Panc1 (cell line): Measurements from ENCODE around the gene TRIM16. TPM values are rescaled to one million over a fixed set of nuclear protein-coding genes. Genes with fewer than 3 reads are reported as not detected.
"Not testable (repeated sequence)": the region's sequence is repeated elsewhere in the genome, so short reads cannot be mapped to it uniquely, and the experiment has no call there.

ENCODE experiments used
- ATAC-seq: fragments of 200-7000 bp; cut with Tn5 transposase; 2 replicates; pipeline ENCODE4 v1.9.1; 2020; ENCODE audit warnings: mild to moderate bottlenecking, moderate library complexity
- BruUV-seq: library from RNA; stranded (reverse); fragments of 400-500 nt; replicated peaks from 2 replicates; lab custom pipeline; 2021; lab: Mats Ljungman, UMichigan
- CTCF ChIA-PET: fragments of 300-600 bp; sonication (Branson Sonifier 250); formaldehyde crosslinking; loops from one replicate; lab custom pipeline; 2022; ENCODE audit warnings: antibody characterized with exemption; lab: Charles Lee
- POLR2A ChIA-PET: fragments of 300-600 bp; sonication (Branson Sonifier 250); formaldehyde crosslinking; loops from one replicate; lab custom pipeline; 2022; ENCODE audit warnings: antibody characterized with exemption; lab: Charles Lee
- DNase-seq: peaks from one replicate; pipeline ENCODE4 v3.0.0-alpha.2; 2010; ENCODE audit warnings: low read depth, low spot score
- H3K27ac ChIP-seq: 2 replicates; pipeline ENCODE4 v1.5.1; 2011; ENCODE audit warnings: mild to moderate bottlenecking, low read length, inconsistent platforms
- H3K27me3 ChIP-seq: fragments of 200-500 bp; sonication (Bioruptor generic); 2 replicates; pipeline ENCODE4 v1.6.0; 2014; ENCODE audit warnings: low read length, inconsistent platforms; ENCODE audit not compliant: control insufficient read depth, insufficient read depth
- H3K36me3 ChIP-seq: fragments of 200-500 bp; sonication (Bioruptor generic); 2 replicates; pipeline ENCODE4 v1.5.1; 2014; ENCODE audit warnings: inconsistent platforms, mild to moderate bottlenecking, low read length, moderate library complexity; ENCODE audit not compliant: control insufficient read depth, insufficient read depth
- H3K4me1 ChIP-seq: 2 replicates; pipeline ENCODE4 v1.5.1; 2011; ENCODE audit warnings: inconsistent platforms, mild to moderate bottlenecking, low read length, moderate library complexity; ENCODE audit not compliant: control insufficient read depth, insufficient read depth
- H3K4me3 ChIP-seq, 2 experiments: 2 replicates each; pipeline ENCODE4 v1.5.1; 2011 to 2012; ENCODE audit warnings: low read depth in 2 of 2, low read length in 2 of 2, mild to moderate bottlenecking in 2 of 2, inconsistent platforms in 1 of 2, moderate library complexity in 1 of 2
- H3K9me3 ChIP-seq: fragments of 200-500 bp; sonication (Bioruptor generic); 2 replicates; pipeline ENCODE4 v1.5.1; 2014; ENCODE audit warnings: low read depth, mild to moderate bottlenecking, inconsistent platforms, low read length, moderate library complexity; ENCODE audit not compliant: control insufficient read depth, insufficient read depth
- in situ Hi-C: cut with HindIII; loops from 2 replicates; pipeline ENCODE4 v1.10.0; 2016; ENCODE audit warnings: low sequenced_read_pairs, low pct_unique_long_range_greater_than_20kb
- intact Hi-C: fragments of 100-400 bp; cut with micrococcal nuclease; formaldehyde crosslinking; loops from one replicate; pipeline ENCODE4 v1.10.0; 2022; ENCODE audit not compliant: unreplicated experiment
- total RNA-seq: library from RNA; stranded (reverse); gene quantifications from one replicate; pipeline ENCODE4 v1.2.1, GENCODE V29; 2021; ENCODE audit not compliant: unreplicated experiment

TRIM16 gene
- total RNA-seq, 1 experiment from 2014 or later, result 31.7 TPM

- DNase-seq, POLR2A ChIA-PET, H3K4me3 ChIP-seq, in situ Hi-C loops, H3K9me3 ChIP-seq, CTCF ChIA-PET, H3K36me3 ChIP-seq, BruUV-seq, H3K27me3 ChIP-seq, intact Hi-C loops: not testable (repeated sequence)
- peak; percentile 69 for ATAC-seq
- peaks cover 16% of the 10 kb centered on the region for H3K4me1 ChIP-seq
- peak overlapping the region; percentile 69 for H3K27ac ChIP-seq
These were observed 38.2 kb downstream of the TRIM16 start for GRCh38 chr17:15645942-15646312.

- CTCF ChIA-PET, intact Hi-C loops, DNase-seq, POLR2A ChIA-PET, H3K9me3 ChIP-seq, in situ Hi-C loops, BruUV-seq, H3K27me3 ChIP-seq, H3K36me3 ChIP-seq: not testable (repeated sequence)
- H3K4me1 ChIP-seq, result peaks cover 15% of the 10 kb centered on the region
- H3K4me3 ChIP-seq, result peak overlapping the region in 1 of 2 experiments; percentile 4; a peak in 1 of 4 replicates
- ATAC-seq, result peak; percentile 82
- H3K27ac ChIP-seq, result peak overlapping the region; percentile 69
These were observed 38.8 kb downstream of the TRIM16 start for GRCh38 chr17:15645099-15645941.

- BruUV-seq, H3K4me1 ChIP-seq, H3K27ac ChIP-seq, intact Hi-C loops, H3K27me3 ChIP-seq, H3K4me3 ChIP-seq, CTCF ChIA-PET, POLR2A ChIA-PET, H3K9me3 ChIP-seq, in situ Hi-C loops, H3K36me3 ChIP-seq, DNase-seq: not testable (repeated sequence)
- ATAC-seq, result peak; percentile 72
These were observed 41.4 kb downstream of the TRIM16 start for GRCh38 chr17:15642505-15643251.

GRCh38 chr17:15642014-15642413, 42.1 kb downstream of the TRIM16 start:
- H3K4me1 ChIP-seq, intact Hi-C loops, DNase-seq, ATAC-seq, H3K27me3 ChIP-seq, H3K36me3 ChIP-seq, in situ Hi-C loops, H3K4me3 ChIP-seq, BruUV-seq, CTCF ChIA-PET, H3K27ac ChIP-seq, H3K9me3 ChIP-seq, POLR2A ChIA-PET: not testable (repeated sequence)

- intact Hi-C loops, POLR2A ChIA-PET, CTCF ChIA-PET, DNase-seq, H3K27ac ChIP-seq, H3K4me1 ChIP-seq, H3K27me3 ChIP-seq, ATAC-seq, H3K36me3 ChIP-seq, in situ Hi-C loops, BruUV-seq, H3K9me3 ChIP-seq, H3K4me3 ChIP-seq: not testable (repeated sequence)
These were observed 53.1 kb downstream of the TRIM16 start for GRCh38 chr17:15630930-15631453.

- CTCF ChIA-PET, H3K9me3 ChIP-seq, BruUV-seq, POLR2A ChIA-PET, ATAC-seq, intact Hi-C loops, H3K36me3 ChIP-seq, H3K27me3 ChIP-seq, H3K27ac ChIP-seq, DNase-seq, in situ Hi-C loops, H3K4me1 ChIP-seq, H3K4me3 ChIP-seq: not testable (repeated sequence)
These were observed 54.1 kb downstream of the TRIM16 start for GRCh38 chr17:15629991-15630390.

- H3K4me3 ChIP-seq, ATAC-seq, BruUV-seq, H3K4me1 ChIP-seq, H3K27ac ChIP-seq, in situ Hi-C loops, DNase-seq, H3K36me3 ChIP-seq, H3K27me3 ChIP-seq, intact Hi-C loops, CTCF ChIA-PET, H3K9me3 ChIP-seq, POLR2A ChIA-PET: not testable (repeated sequence)
These were observed 60.4 kb downstream of the TRIM16 start for GRCh38 chr17:15623661-15624209.
